GM12878 (cell line): ENCODE data around the gene NFE2L2. TPM values are rescaled to one million over a fixed set of nuclear protein-coding genes. Genes with fewer than 3 reads are reported as not detected.
A peak's percentile ranks its signal among the peaks of the same experiment; 100 is the strongest.

Source experiments
- ATF7 ChIP-seq: fragments of 450-650 bp; IDR thresholded peaks from 2 replicates; pipeline ENCODE4 v1.6.1; 2016; ENCODE audit warnings: low read depth, mild to moderate bottlenecking
- BACH1 ChIP-seq: fragments of 450-650 bp; IDR thresholded peaks from 2 replicates; pipeline ENCODE4 v1.6.1; 2017; ENCODE audit warnings: mild to moderate bottlenecking, borderline replicate concordance
- BRCA1 ChIP-seq: IDR thresholded peaks from 2 replicates; pipeline ENCODE4 v1.6.1; 2011; ENCODE audit warnings: low read depth, low read length, improper control_type of control experiment
- CBFB ChIP-seq: IDR thresholded peaks from 2 replicates; pipeline ENCODE4 v1.6.1; 2016; ENCODE audit warnings: antibody characterized with exemption, low read depth
- CBX3 ChIP-seq: fragments of 200-600 bp; sonication (generic); IDR thresholded peaks from 2 replicates; pipeline ENCODE4 v1.6.1; 2016; ENCODE audit warnings: low read depth, borderline replicate concordance
- CHD2 ChIP-seq: IDR thresholded peaks from 2 replicates; pipeline ENCODE4 v1.6.1; 2011; ENCODE audit warnings: low read depth, low read length, improper control_type of control experiment, borderline replicate concordance
- CHD4 ChIP-seq: fragments of 200-600 bp; sonication (generic); IDR thresholded peaks from 2 replicates; pipeline ENCODE4 v1.6.1; 2016; ENCODE audit warnings: mild to moderate bottlenecking
- CTCF ChIP-seq, 3 experiments: IDR thresholded peaks in 2 of 3; conservative IDR thresholded peaks in 1 of 3; 2 replicates each; pipeline ENCODE4 v1.5.1; 2011; ENCODE audit warnings: low read depth in 3 of 3, low read length in 3 of 3, mild to moderate bottlenecking in 3 of 3, control low read depth in 2 of 3, moderate library complexity in 2 of 3, inconsistent platforms in 1 of 3, mixed read lengths in 1 of 3; ENCODE audit not compliant: control insufficient read depth in 2 of 3, insufficient read depth in 1 of 3; ENCODE audit errors: extremely low read depth in 1 of 3
- E2F8 ChIP-seq: fragments of 450-650 bp; IDR thresholded peaks from 2 replicates; pipeline ENCODE4 v1.6.1; 2018; ENCODE audit warnings: mild to moderate bottlenecking, low read depth, moderate library complexity; ENCODE audit not compliant: partially characterized antibody
- MEF2A ChIP-seq: IDR thresholded peaks from 2 replicates; pipeline ENCODE4 v1.6.1; 2011; ENCODE audit warnings: low read depth, mild to moderate bottlenecking, low read length, moderate library complexity; ENCODE audit not compliant: insufficient read depth
- MTA3 ChIP-seq: IDR thresholded peaks from 2 replicates; pipeline ENCODE4 v1.6.1; 2012; ENCODE audit warnings: low read length, inconsistent platforms, borderline replicate concordance
- NFXL1 ChIP-seq: fragments of 450-650 bp; IDR thresholded peaks from 2 replicates; pipeline ENCODE4 v1.6.1; 2017; ENCODE audit warnings: antibody characterized with exemption, mild to moderate bottlenecking, borderline replicate concordance
- RAD21 ChIP-seq: IDR thresholded peaks from 2 replicates; pipeline ENCODE4 v1.6.1; 2011; ENCODE audit warnings: mild to moderate bottlenecking, low read depth, low read length, moderate library complexity; ENCODE audit not compliant: insufficient read depth
- RAD51 ChIP-seq: fragments of 450-650 bp; IDR thresholded peaks from 2 replicates; pipeline ENCODE4 v1.6.1; 2016; ENCODE audit warnings: moderate library complexity, mild to moderate bottlenecking, inconsistent platforms
- RB1 ChIP-seq: fragments of 450-650 bp; formaldehyde crosslinking; IDR thresholded peaks from 2 replicates; pipeline ENCODE4 v1.6.1; 2017; ENCODE audit warnings: mild to moderate bottlenecking, borderline replicate concordance
- RCOR1 ChIP-seq: conservative IDR thresholded peaks from 2 replicates; pipeline ENCODE4 v1.6.1; 2012; ENCODE audit warnings: low read depth, low read length, improper control_type of control experiment
- RUNX3 ChIP-seq: IDR thresholded peaks from 2 replicates; pipeline ENCODE4 v1.6.1; 2012; ENCODE audit warnings: low read length, inconsistent platforms
- SUZ12 ChIP-seq: fragments of 200-600 bp; sonication (generic); IDR thresholded peaks from one replicate; pipeline ENCODE4 v1.6.1; 2018; ENCODE audit warnings: antibody characterized with exemption, mild to moderate bottlenecking; ENCODE audit not compliant: unreplicated experiment
- TARDBP ChIP-seq: IDR thresholded peaks from 2 replicates; pipeline ENCODE4 v1.6.1; 2016; ENCODE audit warnings: borderline replicate concordance
- ZNF384 ChIP-seq: IDR thresholded peaks from 2 replicates; pipeline ENCODE4 v1.6.1; 2012; ENCODE audit warnings: low read depth, mild to moderate bottlenecking, low read length, improper control_type of control experiment, borderline replicate concordance
- polyA plus RNA-seq, 11 experiments: library from polyadenylated mRNA; depleted of rRNA in 4 of 11; unstranded in 6 of 11; stranded (reverse) in 5 of 11; fragments of >200 nt; fragmentation: Nextera tagmentation in 4 of 11; fragmentation: Illumina TruSeq in 1 of 11; extraction: Ambion mirVana in 4 of 11; extraction: Trizol in 1 of 11; gene quantifications; 1 replicate in 1 of 11; 2 replicates in 10 of 11; pipeline versions ENCODE4 v1.2.1 to v1.2.3, GENCODE V29; 2011 to 2016; ENCODE audit warnings: inconsistent platforms in 2 of 11, missing spikeins in 2 of 11, low read depth in 1 of 11
- total RNA-seq, 4 experiments: library from RNA; depleted of rRNA in 3 of 4; stranded (reverse); fragments of >200 nt in 3 of 4; fragmentation: Illumina TruSeq in 1 of 4; extraction: Trizol in 1 of 4; gene quantifications; 2 replicates each; pipeline versions ENCODE4 v1.2.1 to v1.2.3, GENCODE V29; 2013 to 2021
- TF ChIP-seq, protein P1 (sequence below): fragments of 450-650 bp; conservative IDR thresholded peaks from 2 replicates; pipeline ENCODE4 v1.6.1; 2017; ENCODE audit warnings: mild to moderate bottlenecking, moderate library complexity

The NFE2L2 gene
- total and polyA plus RNA-seq, 10 of the 15 experiments (the other 5 are each of a cell fraction or from before 2014, with no cell fraction given), result 18.4 to 69.8 (median 37.1) TPM

DNA sequence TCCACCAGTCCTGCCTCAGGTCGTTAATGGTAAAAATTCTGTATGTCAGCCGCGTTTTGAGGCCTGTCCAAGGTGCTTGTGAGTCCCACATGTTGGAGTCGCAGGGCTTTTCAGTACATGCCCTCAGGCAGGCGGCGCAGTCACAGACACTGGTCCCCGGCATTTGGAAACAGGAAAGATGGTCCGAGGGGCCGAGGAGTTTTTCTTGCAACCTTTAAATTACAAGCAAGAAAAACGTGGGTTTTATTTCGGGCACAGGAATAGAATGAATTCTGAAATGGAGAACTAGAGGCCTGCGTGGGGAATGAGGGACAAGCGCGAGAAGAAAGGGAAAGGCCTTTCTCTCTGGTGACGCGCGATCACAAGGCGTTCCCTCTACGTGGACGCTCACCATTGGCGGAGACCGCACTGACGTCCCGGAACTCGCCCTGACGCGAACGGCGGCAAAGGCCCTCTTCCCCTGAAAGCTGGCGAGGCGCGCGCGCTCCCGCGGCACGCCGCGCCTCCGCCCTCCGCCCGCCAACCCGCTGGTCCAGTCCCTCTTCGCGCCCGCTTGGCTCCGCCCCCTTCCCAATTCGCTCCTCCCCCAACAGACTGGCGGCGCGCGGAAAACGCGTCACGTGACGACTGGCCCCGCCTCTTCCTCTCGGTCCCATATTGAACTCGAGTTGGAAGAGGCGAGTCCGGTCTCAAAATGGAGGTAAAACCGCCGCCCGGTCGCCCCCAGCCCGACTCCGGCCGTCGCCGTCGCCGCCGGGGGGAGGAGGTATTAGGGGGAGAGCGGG, 52.2 kb downstream of the NFE2L2 start, which contains the start of gene HNRNPA3 (continued):
- TF ChIP-seq E2F8, result no peak
- peak in 2 of 3 experiments; percentile 16 to 20; a peak in 3 of 6 replicates for TF ChIP-seq CTCF (IDR thresholded peaks at IDR 0.05 in 2 of 3, conservative IDR thresholded peaks at IDR 0.05 in 1 of 3; ENCODE audit: control insufficient read depth in 2 of 3, extremely low read depth in 1 of 3, insufficient read depth in 1 of 3, low read depth in 3 of 3, low read length in 3 of 3)
- TF ChIP-seq MTA3, result no peak
- peak; percentile 63; the same call in 1 of the 2 replicates for TF ChIP-seq CBFB
- peak; percentile 98 for TF ChIP-seq RAD51
- 0 out of 2 replicates have a peak, but pooled peaks have one; percentile 19 for TF ChIP-seq BACH1
- TF ChIP-seq RAD21, result no peak
- TF ChIP-seq RCOR1, result no peak
- peak; percentile 48 for TF ChIP-seq RUNX3
- TF ChIP-seq ATF7, result peak; percentile 49; the same call in 1 of the 2 replicates
- TF ChIP-seq RB1, result peak; percentile 71
- TF ChIP-seq CBX3, result no peak
- TF ChIP-seq, protein P1, sequence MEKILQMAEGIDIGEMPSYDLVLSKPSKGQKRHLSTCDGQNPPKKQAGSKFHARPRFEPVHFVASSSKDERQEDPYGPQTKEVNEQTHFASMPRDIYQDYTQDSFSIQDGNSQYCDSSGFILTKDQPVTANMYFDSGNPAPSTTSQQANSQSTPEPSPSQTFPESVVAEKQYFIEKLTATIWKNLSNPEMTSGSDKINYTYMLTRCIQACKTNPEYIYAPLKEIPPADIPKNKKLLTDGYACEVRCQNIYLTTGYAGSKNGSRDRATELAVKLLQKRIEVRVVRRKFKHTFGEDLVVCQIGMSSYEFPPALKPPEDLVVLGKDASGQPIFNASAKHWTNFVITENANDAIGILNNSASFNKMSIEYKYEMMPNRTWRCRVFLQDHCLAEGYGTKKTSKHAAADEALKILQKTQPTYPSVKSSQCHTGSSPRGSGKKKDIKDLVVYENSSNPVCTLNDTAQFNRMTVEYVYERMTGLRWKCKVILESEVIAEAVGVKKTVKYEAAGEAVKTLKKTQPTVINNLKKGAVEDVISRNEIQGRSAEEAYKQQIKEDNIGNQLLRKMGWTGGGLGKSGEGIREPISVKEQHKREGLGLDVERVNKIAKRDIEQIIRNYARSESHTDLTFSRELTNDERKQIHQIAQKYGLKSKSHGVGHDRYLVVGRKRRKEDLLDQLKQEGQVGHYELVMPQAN, result peak; percentile 90
- TF ChIP-seq TARDBP, result no peak
- no peak for TF ChIP-seq SUZ12
- no peak for TF ChIP-seq ZNF384
- no peak for TF ChIP-seq NFXL1
- TF ChIP-seq CHD4, result no peak
- no peak for TF ChIP-seq BRCA1
- TF ChIP-seq CHD2, result 0 out of 2 replicates have a peak, but pooled peaks have one; percentile 73
- TF ChIP-seq MEF2A, result no peak
